HEK293 (cell line): ENCODE data around the gene MS4A2.

ENCODE experiments used
- CTCF ChIP-seq: fragments of 450-650 bp; formaldehyde crosslinking; IDR thresholded peaks from 2 replicates; pipeline ENCODE4 v1.5.1; 2016; ENCODE audit warnings: missing biosample characterization, missing genetic modification characterization
- IKZF3 ChIP-seq: fragments of 450-650 bp; IDR thresholded peaks from 2 replicates; pipeline ENCODE4 v1.5.0; 2018; ENCODE audit warnings: missing biosample characterization, mild to moderate bottlenecking, missing genetic modification characterization, moderate library complexity
- PATZ1 ChIP-seq: fragments of 450-650 bp; formaldehyde crosslinking; IDR thresholded peaks from 2 replicates; pipeline ENCODE4 v1.5.1; 2016; ENCODE audit warnings: missing biosample characterization, missing genetic modification characterization
- ZBTB1 ChIP-seq: fragments of 450-650 bp; formaldehyde crosslinking; IDR thresholded peaks from 2 replicates; pipeline ENCODE4 v1.5.1; 2016; ENCODE audit warnings: missing biosample characterization, missing genetic modification characterization
- ZBTB21 ChIP-seq: fragments of 450-650 bp; formaldehyde crosslinking; IDR thresholded peaks from 2 replicates; pipeline ENCODE4 v1.5.1; 2017; ENCODE audit warnings: missing biosample characterization, missing genetic modification characterization
- ZNF302 ChIP-seq: fragments of 450-650 bp; formaldehyde crosslinking; IDR thresholded peaks from 2 replicates; pipeline ENCODE4 v1.5.1; 2016; ENCODE audit warnings: missing biosample characterization, missing genetic modification characterization, low read depth

- TF ChIP-seq ZNF302 (tag by site-specific recombination) (no peak), CTCF (tag by site-specific recombination) (no peak), ZBTB1 (no peak), PATZ1 (tag by site-specific recombination) (no peak), ZBTB21 (tag by site-specific recombination) (no peak), IKZF3 (no peak)
Measured at GRCh38 chr11:60095477-60096120, 7.1 kb downstream of the MS4A2 start.
